HepG2 (cell line): ENCODE data around the gene MT1F. TPM values are rescaled to one million over a fixed set of nuclear protein-coding genes. Genes with fewer than 3 reads are reported as not detected.

Experiments
- ATAC-seq: fragments of 200-7000 bp; cut with Tn5 transposase; 3 replicates; pipeline ENCODE4 v1.9.1; 2020; ENCODE audit warnings: mild to moderate bottlenecking, moderate library complexity
- BruUV-seq: library from RNA; stranded (reverse); fragments of 400-500 nt; replicated peaks from 2 replicates; lab custom pipeline; 2021; lab: Mats Ljungman, UMichigan
- CTCF ChIA-PET: fragments of 300-600 bp; formaldehyde crosslinking; extraction: SDS; loops from one replicate; lab custom pipeline; 2021; ENCODE audit warnings: low total read pairs, inconsistent platforms, low intra/inter-chr PET ratio; lab: Yijun Ruan, JAX
- POLR2A ChIA-PET: fragments of 350-600 bp; sonication (Branson Sonifier 250); formaldehyde crosslinking; loops from one replicate; lab custom pipeline; 2020; ENCODE audit warnings: antibody characterized with exemption, inconsistent platforms; lab: Yijun Ruan, JAX
- DNase-seq: peaks from one replicate; pipeline ENCODE4 v3.0.0-alpha.2; 2015; ENCODE audit warnings: low spot score
- FAIRE-seq: peaks from 3 replicates; lab custom pipeline; 2011; peaks lifted over from hg19 to GRCh38; lab: Jason Lieb, UNC
- H2AFZ ChIP-seq: one replicate; pipeline ENCODE4 v1.6.1; 2011; ENCODE audit warnings: low read length, inconsistent platforms
- H3K27ac ChIP-seq: fragments of 300-600 bp; 3 replicates; pipeline ENCODE4 v1.8.0; 2011; ENCODE audit warnings: mixed run types, mild to moderate bottlenecking, mixed read lengths, low read length, inconsistent platforms; ENCODE audit not compliant: insufficient read depth; ENCODE audit errors: extremely low read length
- H3K27me3 ChIP-seq, 2 experiments: fragments of 200-600 bp in 1 of 2; 2 replicates in 1 of 2; 3 replicates in 1 of 2; pipeline versions ENCODE4 v1.6.0 to v1.8.0; 2011; ENCODE audit warnings: low read length in 2 of 2, mild to moderate bottlenecking in 2 of 2, moderate library complexity in 2 of 2, inconsistent platforms in 1 of 2; ENCODE audit not compliant: insufficient read depth in 2 of 2, control insufficient read depth in 1 of 2
- H3K36me3 ChIP-seq, 2 experiments: fragments of 200-600 bp in 1 of 2; replicated peaks in 1 of 2; 2 replicates in 1 of 2; 3 replicates in 1 of 2; pipeline versions ENCODE4 v1.5.1 to v1.8.0; 2011; ENCODE audit warnings: low read length in 2 of 2, inconsistent platforms in 1 of 2; ENCODE audit not compliant: insufficient read depth in 2 of 2, control insufficient read depth in 1 of 2
- H3K4me1 ChIP-seq: 2 replicates; pipeline ENCODE4 v1.5.1; 2012; ENCODE audit warnings: low read length, inconsistent platforms; ENCODE audit not compliant: insufficient read depth
- H3K4me2 ChIP-seq: 2 replicates; pipeline ENCODE4 v1.6.0; 2011; ENCODE audit warnings: low read depth, low read length, inconsistent platforms
- H3K4me3 ChIP-seq, 3 experiments: fragments of 200-600 bp in 1 of 3; sonication (generic), shearing (Covaris generic) in 1 of 3; replicated peaks in 1 of 3; 2 replicates each; pipeline ENCODE4 v1.5.1; 2011 to 2016; ENCODE audit warnings: low read length in 3 of 3, inconsistent platforms in 2 of 3, low read depth in 2 of 3, mild to moderate bottlenecking in 2 of 3, control low read depth in 1 of 3, mixed read lengths in 1 of 3; ENCODE audit not compliant: insufficient read depth in 1 of 3
- H3K79me2 ChIP-seq: one replicate; pipeline ENCODE4 v1.6.1; 2011; ENCODE audit warnings: low read length, inconsistent platforms; ENCODE audit not compliant: insufficient read depth
- H3K9ac ChIP-seq: 2 replicates; pipeline ENCODE4 v1.6.0; 2011; ENCODE audit warnings: mild to moderate bottlenecking, low read depth, low read length, inconsistent platforms; ENCODE audit not compliant: insufficient read depth
- H3K9me3 ChIP-seq: 2 replicates; pipeline ENCODE4 v1.5.1; 2012; ENCODE audit warnings: mild to moderate bottlenecking, low read length
- H4K20me1 ChIP-seq: 2 replicates; pipeline ENCODE4 v1.6.0; 2011; ENCODE audit warnings: inconsistent platforms, mild to moderate bottlenecking, low read length, moderate library complexity; ENCODE audit not compliant: insufficient read depth
- EHMT2 ChIP-seq: fragments of 200-600 bp; sonication (generic); IDR thresholded peaks from 2 replicates; pipeline ENCODE4 v1.7.0; 2017; ENCODE audit warnings: antibody characterized with exemption, low read depth, low read length, borderline replicate concordance
- SAFB2 ChIP-seq: sonication (generic); formaldehyde crosslinking; IDR thresholded peaks from 2 replicates; pipeline ENCODE4 v1.5.1; 2020; ENCODE audit warnings: missing genetic modification reagents, low read depth, mild to moderate bottlenecking, borderline replicate concordance
- ZMAT3 ChIP-seq: sonication (generic); formaldehyde crosslinking; conservative IDR thresholded peaks from 2 replicates; pipeline ENCODE4 v1.7.0; 2021; ENCODE audit warnings: missing genetic modification reagents
- ZNF101 ChIP-seq: sonication (generic); formaldehyde crosslinking; IDR thresholded peaks from 2 replicates; pipeline ENCODE4 v1.4.0; 2020; ENCODE audit warnings: mild to moderate bottlenecking, low read depth, missing genetic modification reagents, borderline replicate concordance
- ZNF878 ChIP-seq: sonication (generic); formaldehyde crosslinking; IDR thresholded peaks from 2 replicates; pipeline ENCODE4 v1.8.1; 2023; ENCODE audit warnings: mild to moderate bottlenecking, missing genetic modification reagents, moderate library complexity
- WGBS: methylation state at CpG from one replicate; pipeline ENCODE4 v1.1.6; 2017; ENCODE audit warnings: low lambda C conversion rate; 5-methylcytosine and 5-hydroxymethylcytosine counted together
- in situ Hi-C: cut with HindIII; loops from 2 replicates; pipeline ENCODE4 v1.10.0; 2017; ENCODE audit warnings: low pct_unique_long_range_greater_than_20kb; ENCODE audit not compliant: extremely low pct_ligation_motif_present
- intact Hi-C: fragments of 100-400 bp; cut with micrococcal nuclease; formaldehyde crosslinking; loops from one replicate; pipeline ENCODE4 v1.10.0; 2022; ENCODE audit not compliant: unreplicated experiment
- polyA plus RNA-seq, 8 experiments: library from polyadenylated mRNA; depleted of rRNA in 3 of 8; stranded (reverse) in 7 of 8; unstranded in 1 of 8; fragments of >200 nt; fragmentation: Illumina TruSeq in 4 of 8; extraction: Trizol in 4 of 8; gene quantifications; 2 replicates each; pipeline versions ENCODE4 v1.2.1 to v1.2.3, GENCODE V29; 2011 to 2016; ENCODE audit warnings: low read depth in 4 of 8, missing spikeins in 1 of 8, mixed read lengths in 1 of 8; ENCODE audit not compliant: insufficient read depth in 1 of 8
- total RNA-seq, 5 experiments: library from RNA; depleted of rRNA; stranded (reverse); fragments of >200 nt; fragmentation: Illumina TruSeq; extraction: Trizol; gene quantifications; 2 replicates each; pipeline ENCODE4 v1.2.3, GENCODE V29; 2016; ENCODE audit warnings: low read depth in 1 of 5
- TF ChIP-seq, protein P1 (sequence below), 2 experiments: IDR thresholded peaks; 2 replicates each; pipeline ENCODE4 v1.6.1; 2011 to 2012; ENCODE audit warnings: low read length in 2 of 2, borderline replicate concordance in 1 of 2, low read depth in 1 of 2, mild to moderate bottlenecking in 1 of 2, moderate library complexity in 1 of 2
- TF ChIP-seq, protein P2 (sequence below): sonication (generic); formaldehyde crosslinking; IDR thresholded peaks from 2 replicates; pipeline ENCODE4 v1.5.0; 2020; ENCODE audit warnings: mild to moderate bottlenecking, missing genetic modification reagents

Gene MT1F
- total and polyA plus RNA-seq, 2 of the 13 experiments (the other 11 are each of a cell fraction or from before 2014, with no cell fraction given) = 1.9 to 169 TPM

DNA sequence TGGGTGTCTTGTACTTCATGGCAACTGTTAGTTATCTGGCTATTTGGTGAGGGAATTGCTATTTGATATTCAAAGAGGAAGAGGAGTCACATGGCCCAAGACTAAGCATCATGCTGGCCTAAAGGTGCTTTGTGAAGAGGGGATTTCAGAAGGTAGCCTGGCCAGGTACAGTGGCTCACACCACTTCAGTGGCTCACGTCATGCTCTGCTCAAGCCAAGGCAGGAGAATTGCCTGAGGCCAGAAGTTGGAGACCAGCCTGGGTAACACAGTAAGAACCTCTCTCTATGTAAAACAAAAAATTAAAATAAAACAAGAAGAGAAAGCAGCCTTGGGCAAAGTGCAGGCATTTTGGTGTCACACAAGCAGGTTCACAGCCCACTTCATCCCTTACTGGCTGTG is 12.4 kb upstream of the MT1F start:
- no peak for FAIRE-seq
- Histone ChIP-seq H4K20me1 (no peaks in the 10 kb centered on the region), H3K36me3 (no peaks in the 10 kb centered on the region), H3K9ac (no peak overlapping the region), H3K4me1 (peaks cover 40% of the 10 kb centered on the region), H3K4me3 (no peak overlapping the region)
- no peak for DNase-seq
- in situ Hi-C loops = no loop called here
- BruUV-seq = no TSS peak
- POLR2A ChIA-PET = interaction anchor here (1.8 kb wide), 1 partner anchor 20 kb away, joined by 5 read pairs; the partner anchor contains the start of gene MT1E
- WGBS = 8% methylated on average over 1 of the region's 1 CpG
- CTCF ChIA-PET = no interaction called here
- TF ChIP-seq SAFB2 (CRISPR knock-in tag) = no peak
- TF ChIP-seq ZNF878 (CRISPR knock-in tag) = no peak
- TF ChIP-seq ZMAT3 = no peak
- no peak for TF ChIP-seq EHMT2
- no peak for TF ChIP-seq ZNF101 (CRISPR knock-in tag)
- TF ChIP-seq, all 625 proteins: peak for 0
- intact Hi-C loops = no loop called here
- ATAC-seq = no peak
- no peak overlapping the region for H3K4me2 ChIP-seq
- no peak overlapping the region for H2AFZ ChIP-seq
- H3K79me2 ChIP-seq = no peaks in the 10 kb centered on the region
- H3K27me3 ChIP-seq = peaks cover 9 to 42% of the 10 kb centered on the region in 2 experiments; a peak in 4 of 5 replicates
- no peaks in the 10 kb centered on the region for H3K9me3 ChIP-seq
- no peak overlapping the region for H3K27ac ChIP-seq

DNA sequence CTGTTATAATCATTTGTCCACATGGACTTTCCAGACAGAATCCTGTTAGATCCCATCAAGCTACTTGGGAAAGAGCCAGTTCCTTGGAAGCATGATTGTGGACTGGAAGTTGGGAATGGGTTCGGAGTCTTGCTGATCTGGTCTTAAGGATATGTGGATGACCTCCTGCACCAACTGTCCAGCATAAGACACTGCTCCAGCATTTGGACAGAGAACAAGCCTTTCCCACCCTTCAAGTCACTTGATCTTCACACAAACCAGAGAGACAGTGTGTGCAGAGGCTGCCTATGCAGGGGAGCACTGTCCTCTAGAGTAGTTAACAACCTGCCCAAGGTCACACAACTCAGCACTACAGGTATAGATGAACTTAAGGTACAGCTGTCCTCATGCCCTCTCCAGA is 11.9 kb upstream of the MT1F start:
- Histone ChIP-seq H3K4me2 (no peak overlapping the region), H3K27ac (no peak overlapping the region), H3K36me3 (no peaks in the 10 kb centered on the region), H3K4me1 (peaks cover 40% of the 10 kb centered on the region), H3K9ac (no peak overlapping the region), H3K79me2 (no peaks in the 10 kb centered on the region), H2AFZ (no peak overlapping the region), H3K27me3 (peaks cover 9 to 42% of the 10 kb centered on the region in 2 experiments; a peak in 4 of 5 replicates), H4K20me1 (no peaks in the 10 kb centered on the region), H3K9me3 (no peaks in the 10 kb centered on the region), H3K4me3 (no peak overlapping the region)
- WGBS = 0% methylated on average over 1 of the region's 1 CpG
- FAIRE-seq (no peak), DNase-seq (no peak), ATAC-seq (no peak)
- BruUV-seq = no TSS peak
- in situ Hi-C loops = no loop called here
- intact Hi-C loops = no loop called here
- POLR2A ChIA-PET = no interaction called here
- CTCF ChIA-PET = no interaction called here
- TF ChIP-seq, protein P1, sequence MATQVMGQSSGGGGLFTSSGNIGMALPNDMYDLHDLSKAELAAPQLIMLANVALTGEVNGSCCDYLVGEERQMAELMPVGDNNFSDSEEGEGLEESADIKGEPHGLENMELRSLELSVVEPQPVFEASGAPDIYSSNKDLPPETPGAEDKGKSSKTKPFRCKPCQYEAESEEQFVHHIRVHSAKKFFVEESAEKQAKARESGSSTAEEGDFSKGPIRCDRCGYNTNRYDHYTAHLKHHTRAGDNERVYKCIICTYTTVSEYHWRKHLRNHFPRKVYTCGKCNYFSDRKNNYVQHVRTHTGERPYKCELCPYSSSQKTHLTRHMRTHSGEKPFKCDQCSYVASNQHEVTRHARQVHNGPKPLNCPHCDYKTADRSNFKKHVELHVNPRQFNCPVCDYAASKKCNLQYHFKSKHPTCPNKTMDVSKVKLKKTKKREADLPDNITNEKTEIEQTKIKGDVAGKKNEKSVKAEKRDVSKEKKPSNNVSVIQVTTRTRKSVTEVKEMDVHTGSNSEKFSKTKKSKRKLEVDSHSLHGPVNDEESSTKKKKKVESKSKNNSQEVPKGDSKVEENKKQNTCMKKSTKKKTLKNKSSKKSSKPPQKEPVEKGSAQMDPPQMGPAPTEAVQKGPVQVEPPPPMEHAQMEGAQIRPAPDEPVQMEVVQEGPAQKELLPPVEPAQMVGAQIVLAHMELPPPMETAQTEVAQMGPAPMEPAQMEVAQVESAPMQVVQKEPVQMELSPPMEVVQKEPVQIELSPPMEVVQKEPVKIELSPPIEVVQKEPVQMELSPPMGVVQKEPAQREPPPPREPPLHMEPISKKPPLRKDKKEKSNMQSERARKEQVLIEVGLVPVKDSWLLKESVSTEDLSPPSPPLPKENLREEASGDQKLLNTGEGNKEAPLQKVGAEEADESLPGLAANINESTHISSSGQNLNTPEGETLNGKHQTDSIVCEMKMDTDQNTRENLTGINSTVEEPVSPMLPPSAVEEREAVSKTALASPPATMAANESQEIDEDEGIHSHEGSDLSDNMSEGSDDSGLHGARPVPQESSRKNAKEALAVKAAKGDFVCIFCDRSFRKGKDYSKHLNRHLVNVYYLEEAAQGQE (IDR thresholded peaks at IDR 0.05; ENCODE audit: borderline replicate concordance in 1 of 2, low read depth in 1 of 2, low read length in 2 of 2) = 0 out of 4 replicates have a peak, but pooled peaks of 1 of the 2 experiments have one; percentile 27
- TF ChIP-seq, protein P2, sequence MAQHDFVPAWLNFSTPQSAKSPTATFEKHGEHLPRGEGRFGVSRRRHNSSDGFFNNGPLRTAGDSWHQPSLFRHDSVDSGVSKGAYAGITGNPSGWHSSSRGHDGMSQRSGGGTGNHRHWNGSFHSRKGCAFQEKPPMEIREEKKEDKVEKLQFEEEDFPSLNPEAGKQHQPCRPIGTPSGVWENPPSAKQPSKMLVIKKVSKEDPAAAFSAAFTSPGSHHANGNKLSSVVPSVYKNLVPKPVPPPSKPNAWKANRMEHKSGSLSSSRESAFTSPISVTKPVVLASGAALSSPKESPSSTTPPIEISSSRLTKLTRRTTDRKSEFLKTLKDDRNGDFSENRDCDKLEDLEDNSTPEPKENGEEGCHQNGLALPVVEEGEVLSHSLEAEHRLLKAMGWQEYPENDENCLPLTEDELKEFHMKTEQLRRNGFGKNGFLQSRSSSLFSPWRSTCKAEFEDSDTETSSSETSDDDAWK (CRISPR knock-in tag) = no peak
